KOPT-K1 (cell line): Measurements from ENCODE around the gene TSKU.
"Not testable (repeated sequence)": the region's sequence is repeated elsewhere in the genome, so short reads cannot be mapped to it uniquely, and the experiment has no call there.

Source experiments
- H3K27ac ChIP-seq: fragments of 200-600 bp; sonication (generic); 2 replicates; pipeline ENCODE4 v1.5.1; 2016; ENCODE audit warnings: antibody characterized with exemption, mild to moderate bottlenecking, low read depth, low read length; ENCODE audit not compliant: poor library complexity, severe bottlenecking
- H3K36me3 ChIP-seq: fragments of 200-600 bp; sonication (generic); 2 replicates; pipeline ENCODE4 v1.5.1; 2017; ENCODE audit warnings: antibody characterized with exemption, mild to moderate bottlenecking, low read length, moderate library complexity; ENCODE audit not compliant: insufficient read depth
- H3K9me3 ChIP-seq: fragments of 200-600 bp; sonication (generic); 2 replicates; pipeline ENCODE4 v1.5.1; 2017; ENCODE audit warnings: antibody characterized with exemption, low read length, mild to moderate bottlenecking; ENCODE audit not compliant: insufficient read depth, poor library complexity, severe bottlenecking

The TSKU gene

DNA sequence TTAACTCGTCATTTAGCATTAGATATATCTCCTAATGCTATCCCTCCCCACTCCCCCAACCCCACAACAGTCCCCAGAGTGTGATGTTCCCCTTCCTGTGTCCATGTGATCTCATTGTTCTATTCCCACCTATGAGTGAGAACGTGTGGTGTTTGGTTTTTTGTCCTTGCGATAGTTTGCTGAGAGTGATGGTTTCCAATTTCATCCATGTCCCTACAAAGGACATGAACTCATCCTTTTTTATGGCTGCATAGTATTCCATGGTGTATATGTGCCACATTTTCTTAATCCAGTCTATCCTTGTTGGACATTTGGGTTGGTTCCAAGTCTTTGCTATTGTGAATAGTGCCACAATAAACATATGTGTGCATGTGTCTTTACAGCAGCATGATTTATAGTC, 43.4 kb downstream of the TSKU start:
- not testable (repeated sequence) for H3K36me3 ChIP-seq, H3K27ac ChIP-seq, H3K9me3 ChIP-seq

DNA sequence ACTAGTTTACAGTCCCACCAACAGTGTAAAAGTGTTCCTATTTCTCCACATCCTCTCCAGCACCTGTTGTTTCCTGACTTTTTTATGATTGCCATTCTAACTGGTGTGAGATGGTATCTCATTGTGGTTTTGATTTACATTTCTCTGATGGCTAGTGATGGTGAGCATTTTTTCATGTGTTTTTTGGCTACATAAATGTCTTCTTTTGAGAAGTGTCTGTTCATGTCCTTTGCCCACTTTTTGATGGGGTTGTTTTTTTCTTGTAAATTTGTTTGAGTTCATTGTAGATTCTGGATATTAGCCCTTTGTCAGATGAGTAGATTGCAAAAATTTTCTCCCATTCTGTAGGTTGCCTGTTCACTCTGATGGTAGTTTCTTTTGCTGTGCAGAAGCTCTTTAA, 43.8 kb downstream of the TSKU start:
- not testable (repeated sequence) for H3K36me3 ChIP-seq, H3K27ac ChIP-seq, H3K9me3 ChIP-seq

DNA sequence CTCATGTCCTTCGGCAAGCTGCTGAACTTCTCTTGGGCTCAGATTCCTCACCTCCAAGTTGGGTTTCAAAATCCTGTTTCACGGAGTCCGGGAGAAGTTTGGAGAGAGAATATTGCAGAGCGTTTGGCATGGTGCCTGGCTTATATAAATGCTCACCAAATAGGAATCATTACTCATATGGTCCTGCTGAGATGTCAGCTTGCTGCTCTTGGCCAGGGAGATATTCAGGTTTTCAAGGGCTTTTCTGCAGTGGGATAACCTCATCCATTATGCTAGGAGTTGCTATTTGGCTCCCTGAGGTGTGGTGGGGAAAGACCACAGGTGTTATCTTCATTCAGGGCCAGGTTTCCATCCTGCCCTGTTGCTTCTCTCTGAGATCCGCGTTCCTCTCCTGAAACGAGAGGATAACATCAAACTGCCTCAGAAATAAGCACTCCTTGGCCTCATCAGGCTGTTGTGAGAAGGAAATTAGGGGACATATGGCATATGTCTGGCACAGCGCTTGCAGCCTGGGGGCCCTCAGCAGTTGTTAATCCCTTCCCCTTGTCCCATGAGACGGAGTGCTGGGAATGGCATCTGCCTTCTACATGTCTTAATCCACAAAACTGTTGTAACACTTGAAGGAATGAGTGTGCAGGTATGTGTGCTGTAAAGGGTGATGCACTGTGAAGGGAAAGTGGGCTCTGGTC, 47.6 kb downstream of the TSKU start:
- Histone ChIP-seq H3K9me3 (no peaks in the 10 kb centered on the region), H3K36me3 (no peaks in the 10 kb centered on the region), H3K27ac (no peak overlapping the region)

DNA sequence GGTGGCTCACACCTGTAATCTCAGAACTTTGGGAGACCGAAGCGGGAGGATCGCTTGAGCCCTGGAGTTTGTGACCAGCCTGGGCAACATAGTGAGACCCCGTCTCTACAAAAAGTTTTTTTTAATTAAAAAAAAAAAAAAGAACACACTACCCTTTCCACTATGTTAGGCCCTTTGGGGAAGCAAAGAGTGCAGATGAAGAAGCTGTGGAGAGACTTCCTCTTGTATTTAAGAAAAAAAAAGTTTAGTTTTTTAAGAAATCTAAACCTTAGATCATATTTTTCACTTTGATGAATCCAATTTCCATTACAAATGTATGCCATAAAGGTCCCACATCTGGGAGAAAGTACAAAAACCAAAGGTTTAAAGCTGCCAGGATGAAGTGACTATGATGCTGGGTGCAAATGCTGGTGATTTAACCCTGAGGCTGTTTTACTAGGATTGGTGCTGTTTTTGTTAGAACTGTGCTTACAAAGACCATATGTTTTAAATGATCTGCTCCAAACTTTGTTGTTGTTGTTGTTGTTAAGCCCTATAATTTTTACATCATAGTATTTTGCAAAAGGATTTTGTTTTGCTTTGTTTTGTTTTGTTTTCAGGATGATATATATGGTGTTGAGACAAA, 48.6 kb downstream of the TSKU start:
- Histone ChIP-seq H3K36me3 (no peaks in the 10 kb centered on the region), H3K9me3 (no peaks in the 10 kb centered on the region), H3K27ac (no peak overlapping the region)

DNA sequence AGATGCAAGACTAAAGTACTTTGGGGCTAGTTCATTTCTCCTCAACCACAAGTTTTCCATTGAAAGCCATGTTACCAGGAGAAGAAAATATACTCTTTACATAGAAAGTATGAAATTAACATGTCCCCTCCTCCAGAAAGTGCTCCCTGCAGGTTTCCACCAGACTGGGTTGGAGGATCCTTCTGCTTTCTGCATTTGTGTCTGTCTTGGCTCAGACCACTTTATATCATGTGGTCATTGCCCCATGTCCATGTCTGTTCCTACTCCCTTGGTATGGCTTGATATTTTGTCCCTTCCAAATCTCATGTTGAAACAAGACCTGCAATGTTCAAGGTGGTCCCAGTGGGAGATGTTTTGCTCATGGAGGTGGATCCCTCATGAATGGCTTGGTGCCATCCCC, 49.2 kb downstream of the TSKU start:
- H3K36me3 ChIP-seq, result no peaks in the 10 kb centered on the region
- H3K27ac ChIP-seq, result no peak overlapping the region
- no peaks in the 10 kb centered on the region for H3K9me3 ChIP-seq

DNA sequence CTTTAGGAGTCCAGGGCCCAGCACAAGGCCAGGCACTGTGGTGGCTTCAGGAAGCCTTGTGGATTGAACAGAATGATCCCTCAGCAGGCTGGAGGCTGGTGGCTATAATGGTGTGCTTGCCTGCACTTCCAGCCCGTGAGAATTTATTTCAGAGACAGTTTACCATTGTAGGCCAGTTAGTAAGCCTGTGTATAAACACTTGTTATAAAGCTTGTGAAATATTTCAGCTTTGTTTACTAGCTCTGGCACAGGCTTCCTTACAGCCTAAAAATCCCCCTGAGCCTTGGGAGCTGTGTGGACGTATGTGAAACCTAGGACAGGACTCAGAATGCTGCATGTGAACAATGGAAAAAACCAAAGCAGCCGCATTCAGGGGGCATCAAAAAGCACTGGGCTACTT, 51.0 kb downstream of the TSKU start:
- no peaks in the 10 kb centered on the region for H3K9me3 ChIP-seq
- H3K27ac ChIP-seq, result no peak overlapping the region
- no peaks in the 10 kb centered on the region for H3K36me3 ChIP-seq

DNA sequence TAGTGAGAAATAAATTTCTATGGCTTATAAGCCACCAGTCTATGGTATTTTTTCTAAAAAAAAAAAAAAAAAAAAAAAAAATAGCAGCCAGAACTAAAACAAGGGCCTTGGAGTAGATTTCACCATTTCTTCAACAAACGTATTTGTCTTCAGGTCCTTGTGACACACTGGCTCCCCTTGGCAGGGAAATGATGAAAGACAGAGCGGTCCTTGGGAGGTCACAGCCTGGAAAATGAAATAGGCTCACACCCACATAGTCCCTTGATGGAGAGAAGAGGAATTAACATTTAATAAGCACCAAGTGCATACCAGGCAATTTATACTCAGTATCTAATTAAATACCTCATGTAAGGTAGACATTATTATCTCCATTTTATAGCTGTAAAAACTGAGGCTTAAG, 51.9 kb downstream of the TSKU start:
- no peaks in the 10 kb centered on the region for H3K9me3 ChIP-seq
- no peaks in the 10 kb centered on the region for H3K36me3 ChIP-seq
- no peak overlapping the region for H3K27ac ChIP-seq

DNA sequence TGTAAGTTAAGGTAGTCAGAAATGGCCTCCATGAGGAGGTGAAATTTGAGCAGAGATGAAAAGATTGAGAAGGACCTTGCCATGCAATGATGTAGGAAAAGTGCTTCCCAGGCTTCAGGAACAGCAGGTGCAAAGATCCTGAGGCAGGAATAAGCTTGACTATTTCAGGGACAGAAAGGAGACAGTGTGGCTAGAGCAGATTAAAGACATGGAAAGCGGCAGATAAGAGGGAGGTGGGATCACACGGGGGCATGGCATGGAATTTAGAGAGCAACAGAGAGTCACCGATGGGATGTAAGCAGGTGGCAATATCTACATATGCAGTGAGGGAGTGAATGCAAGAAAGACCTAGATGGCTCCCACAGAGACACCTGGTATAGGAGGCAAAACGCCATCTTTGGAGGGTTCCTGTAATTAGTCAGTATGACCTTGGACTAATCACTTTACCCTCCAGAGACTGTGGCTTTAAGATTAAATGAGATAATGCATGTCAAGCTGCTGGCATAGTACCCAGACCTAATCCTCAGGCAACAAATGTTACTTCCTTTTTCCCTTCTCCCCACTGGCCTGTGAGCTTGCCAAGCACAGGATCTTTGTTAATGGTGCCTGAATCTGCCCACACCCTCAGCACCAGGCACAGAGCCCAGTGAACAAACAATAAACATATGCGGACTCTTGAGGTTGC, 52.9 kb downstream of the TSKU start:
- Histone ChIP-seq H3K27ac (no peak overlapping the region), H3K36me3 (no peaks in the 10 kb centered on the region), H3K9me3 (no peaks in the 10 kb centered on the region)

DNA sequence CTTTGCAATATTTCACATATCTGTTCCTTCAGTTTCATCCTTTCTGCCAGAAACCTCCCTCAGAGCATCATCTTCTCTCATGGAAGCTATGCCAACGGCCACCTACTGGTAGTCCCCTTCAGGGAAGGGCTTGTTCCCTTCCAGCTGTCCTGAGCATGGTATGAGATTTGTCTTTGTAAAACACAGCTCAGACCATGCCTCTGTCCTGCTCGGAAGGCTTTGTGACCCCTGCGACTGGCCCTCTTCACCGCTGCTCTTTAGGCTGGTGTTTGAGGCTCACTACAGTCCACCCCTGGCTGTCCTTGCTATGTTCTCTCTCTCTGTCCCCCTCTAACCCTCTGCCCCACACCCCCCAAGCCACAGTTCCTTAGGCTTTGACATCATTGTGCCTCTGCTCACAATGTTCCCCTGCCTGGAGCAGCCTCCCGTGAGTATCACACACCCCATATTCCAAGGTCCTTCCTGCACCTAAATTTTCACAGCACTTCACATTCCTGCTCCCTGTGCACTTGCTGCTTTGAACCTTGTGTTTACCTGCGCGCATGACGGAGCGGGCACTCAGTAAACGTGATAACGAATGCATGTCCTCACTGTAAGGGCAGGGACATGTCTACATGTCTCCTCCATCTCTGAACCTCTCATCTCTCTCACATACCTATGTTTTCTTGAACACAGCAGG, 53.6 kb downstream of the TSKU start:
- H3K27ac ChIP-seq, result no peak overlapping the region

DNA sequence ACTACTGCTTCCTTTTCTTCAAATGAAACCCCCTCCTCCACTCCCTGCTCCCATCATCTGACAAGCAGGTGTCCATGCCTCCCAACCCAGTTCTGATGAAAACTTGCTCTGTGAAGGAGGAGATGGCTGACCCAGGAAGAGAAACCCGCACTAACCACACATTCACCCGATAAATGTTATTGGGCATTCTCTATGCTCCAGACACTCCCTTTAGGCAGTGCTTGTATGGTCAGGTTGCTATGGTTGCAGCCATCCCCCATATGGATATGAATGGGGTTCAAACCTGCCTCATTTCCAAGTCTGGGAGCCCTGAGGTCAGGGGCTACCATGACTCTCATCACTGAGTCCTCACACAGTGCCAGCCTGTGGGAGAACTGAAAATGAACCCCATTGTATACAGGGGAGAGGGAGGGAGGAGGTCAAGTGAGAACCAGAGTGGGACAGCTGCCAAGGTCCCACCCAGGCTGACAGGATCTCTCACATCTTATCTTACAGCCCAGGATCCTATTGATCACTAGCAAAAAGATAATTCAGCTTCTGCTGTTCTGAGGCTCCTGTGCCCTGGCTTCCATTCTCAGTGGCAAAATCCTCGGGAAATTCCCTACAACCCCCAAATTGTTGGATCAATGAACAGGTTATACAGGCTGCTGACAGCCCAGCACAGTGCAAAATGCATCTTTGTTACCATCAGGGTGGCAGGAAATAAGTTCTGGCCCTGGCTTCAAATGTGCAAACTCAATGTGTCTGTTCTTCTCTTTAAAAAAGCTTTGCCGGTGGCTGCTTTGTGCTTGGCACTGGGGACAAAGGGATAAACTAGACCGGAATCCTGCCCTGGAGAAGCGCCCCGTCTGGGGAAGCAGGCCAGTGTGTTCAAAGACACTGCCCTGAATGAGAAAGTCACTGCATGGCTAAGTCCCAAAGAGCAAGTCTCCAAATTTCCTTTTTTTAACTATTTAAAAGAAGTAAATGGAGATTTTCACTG, 54.8 kb downstream of the TSKU start:
- no peaks in the 10 kb centered on the region for H3K9me3 ChIP-seq
- no peaks in the 10 kb centered on the region for H3K36me3 ChIP-seq
- no peak overlapping the region for H3K27ac ChIP-seq

More for the DNA sequence above, 53.6 kb downstream of the TSKU start:
- Histone ChIP-seq H3K36me3 (no peaks in the 10 kb centered on the region), H3K9me3 (no peaks in the 10 kb centered on the region)

DNA sequence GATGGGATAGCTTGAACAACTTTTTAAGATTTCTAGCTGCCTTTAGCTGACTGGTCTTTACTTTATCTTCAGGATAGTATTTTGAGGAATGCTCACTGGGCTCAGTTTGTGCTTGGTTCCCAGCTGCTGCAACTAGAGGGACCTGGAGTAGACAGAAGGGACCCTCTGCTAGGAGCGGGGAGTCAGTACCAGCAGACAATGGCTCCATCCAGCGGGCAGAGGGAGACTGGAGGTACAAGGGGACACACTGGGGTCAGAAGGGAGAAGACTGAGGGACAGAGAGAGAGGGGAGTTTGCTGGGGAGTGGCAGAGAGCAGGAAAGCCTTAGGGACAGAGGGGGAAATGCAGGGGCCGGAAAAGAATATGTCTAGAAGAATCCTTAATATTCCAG, 55.5 kb downstream of the TSKU start:
- Histone ChIP-seq H3K9me3 (no peaks in the 10 kb centered on the region), H3K27ac (no peak overlapping the region), H3K36me3 (no peaks in the 10 kb centered on the region)

DNA sequence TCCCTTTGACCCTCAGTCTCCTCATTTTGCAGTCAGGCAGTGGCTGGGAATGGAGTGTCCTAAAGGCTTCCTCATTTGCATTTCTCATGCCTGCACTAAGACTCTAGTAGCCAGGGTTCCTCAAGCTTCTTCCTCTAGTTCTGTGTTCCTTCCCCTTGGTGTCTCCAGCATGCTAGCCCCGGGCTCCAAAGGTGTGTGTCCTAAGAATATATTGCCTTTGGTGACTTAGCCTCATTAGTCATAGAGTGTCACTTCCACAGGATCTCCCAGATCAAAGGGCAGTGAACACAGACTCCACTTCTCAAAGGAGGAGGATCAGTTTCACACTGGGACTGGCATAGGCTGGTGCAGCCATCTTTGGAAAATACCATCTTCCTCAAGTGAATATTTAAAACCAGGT, 56.2 kb downstream of the TSKU start:
- Histone ChIP-seq H3K9me3 (no peaks in the 10 kb centered on the region), H3K27ac (no peak overlapping the region)

DNA sequence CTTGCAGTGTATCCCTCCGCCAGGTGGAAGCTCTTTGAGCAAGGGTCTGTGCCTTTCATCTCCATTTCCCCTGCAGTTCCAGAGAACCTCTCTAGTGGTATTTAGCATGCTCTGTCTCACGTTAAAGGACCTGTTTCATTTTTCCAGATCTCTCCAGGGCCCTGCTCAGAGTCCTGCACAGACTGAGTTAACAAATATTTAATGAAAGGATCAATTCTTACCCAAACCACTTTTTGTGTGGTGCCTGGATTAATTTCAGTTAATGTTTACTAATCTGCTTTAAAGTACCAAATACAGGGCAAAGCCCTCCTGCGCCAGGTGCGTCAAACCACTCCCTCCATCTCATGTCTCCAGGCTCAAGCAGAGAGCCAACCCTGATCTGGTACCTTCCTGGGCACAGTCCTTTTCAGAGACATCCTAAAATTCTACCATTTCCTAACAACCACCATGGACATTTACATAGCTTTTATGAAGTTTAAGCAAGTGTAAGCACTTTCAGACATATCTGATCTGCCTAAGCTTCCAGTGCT, 58.8 kb downstream of the TSKU start:
- H3K27ac ChIP-seq, result no peak overlapping the region
- H3K36me3 ChIP-seq, result no peaks in the 10 kb centered on the region
- no peaks in the 10 kb centered on the region for H3K9me3 ChIP-seq

More for the DNA sequence above, 56.2 kb downstream of the TSKU start:
- no peaks in the 10 kb centered on the region for H3K36me3 ChIP-seq

DNA sequence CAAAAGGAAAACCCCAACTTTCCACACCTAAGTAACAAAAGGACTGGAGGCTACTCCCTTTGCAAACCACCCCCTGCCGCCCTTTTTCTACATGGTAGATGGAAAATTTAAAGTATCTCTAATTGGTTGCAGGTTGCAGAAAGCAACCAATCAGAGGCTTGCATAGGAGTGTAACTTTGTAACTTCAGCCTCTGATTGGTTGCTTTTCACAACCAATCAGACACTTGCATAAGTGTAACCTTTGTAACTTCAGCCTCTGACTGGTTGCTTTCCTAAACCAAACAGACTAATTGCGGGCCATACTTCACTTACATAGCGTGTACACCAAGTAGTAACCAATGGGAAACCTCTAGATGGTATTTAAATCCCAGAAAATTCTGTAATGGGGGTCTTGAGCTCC, 60.8 kb downstream of the TSKU start:
- no peaks in the 10 kb centered on the region for H3K9me3 ChIP-seq
- no peak overlapping the region for H3K27ac ChIP-seq
- H3K36me3 ChIP-seq, result no peaks in the 10 kb centered on the region
